PFSK-1 (cell line): Measurements from ENCODE around the gene FLT3.

Experiments
- FOXP2 ChIP-seq: optimal IDR thresholded peaks from 2 replicates; pipeline ENCODE3; 2011; ENCODE audit warnings: borderline replicate concordance, control low read depth, inconsistent platforms; ENCODE audit not compliant: insufficient read depth; ENCODE audit errors: extremely low read length, extremely low read depth
- POLR2AphosphoS5 ChIP-seq: IDR thresholded peaks from 2 replicates; pipeline ENCODE4 v1.6.1; 2012; ENCODE audit warnings: low read depth, mild to moderate bottlenecking, control low read depth, low read length, moderate library complexity
- REST ChIP-seq, 2 experiments: IDR thresholded peaks; 2 replicates each; pipeline versions ENCODE4 v1.6.1 to v1.8.0; 2011 to 2012; ENCODE audit warnings: low read depth in 2 of 2, low read length in 2 of 2, control low read depth in 1 of 2, inconsistent platforms in 1 of 2, mild to moderate bottlenecking in 1 of 2, moderate library complexity in 1 of 2; ENCODE audit not compliant: insufficient read depth in 1 of 2
- SIN3A ChIP-seq: IDR thresholded peaks from 2 replicates; pipeline ENCODE4 v1.6.1; 2012; ENCODE audit warnings: mild to moderate bottlenecking, low read length, moderate library complexity, borderline replicate concordance; ENCODE audit not compliant: insufficient read depth
- TAF1 ChIP-seq: IDR thresholded peaks from 2 replicates; pipeline ENCODE4 v1.6.1; 2012; ENCODE audit warnings: low read length, control low read depth, borderline replicate concordance; ENCODE audit not compliant: insufficient read depth

FLT3 gene

GRCh38 chr13:28046981-28047380, 53.4 kb downstream of the FLT3 start:
- TF ChIP-seq TAF1 (no peak), REST (IDR thresholded peaks at IDR 0.05; ENCODE audit: insufficient read depth in 1 of 2, low read depth in 2 of 2, low read length in 2 of 2) (no peak), FOXP2 (no peak), SIN3A (no peak), POLR2AphosphoS5 (no peak)

- TF ChIP-seq TAF1 (no peak), SIN3A (no peak), FOXP2 (no peak), POLR2AphosphoS5 (no peak), REST (IDR thresholded peaks at IDR 0.05; ENCODE audit: insufficient read depth in 1 of 2, low read depth in 2 of 2, low read length in 2 of 2) (no peak)
Observed at GRCh38 chr13:28045861-28046260, 54.5 kb downstream of the FLT3 start.

DNA sequence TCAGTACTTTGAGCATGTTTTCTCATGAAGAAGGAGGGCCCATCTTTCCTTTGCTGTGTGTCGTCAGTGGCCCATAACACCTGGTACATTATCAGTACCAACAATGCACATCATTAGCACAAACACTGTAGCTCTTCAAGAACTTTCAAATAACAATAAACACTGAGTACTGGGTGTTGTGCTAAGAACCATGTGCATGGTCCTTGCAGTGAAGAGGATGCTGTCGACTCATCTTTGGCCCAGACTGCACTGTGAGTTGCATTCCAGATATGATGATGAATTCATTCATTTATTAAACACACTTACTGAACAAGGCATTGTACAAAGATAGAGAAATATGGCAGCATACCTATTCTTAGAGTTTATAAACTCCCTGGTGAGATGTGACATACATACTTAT, 55.8 kb downstream of the FLT3 start:
- TF ChIP-seq REST (IDR thresholded peaks at IDR 0.05; ENCODE audit: insufficient read depth in 1 of 2, low read depth in 2 of 2, low read length in 2 of 2) (no peak), POLR2AphosphoS5 (no peak), SIN3A (no peak), FOXP2 (no peak), TAF1 (no peak)

- TF ChIP-seq REST (IDR thresholded peaks at IDR 0.05; ENCODE audit: insufficient read depth in 1 of 2, low read depth in 2 of 2, low read length in 2 of 2) (no peak), SIN3A (no peak), FOXP2 (no peak), POLR2AphosphoS5 (no peak), TAF1 (no peak)
Observed at GRCh38 chr13:28043224-28043623, 57.2 kb downstream of the FLT3 start.

DNA sequence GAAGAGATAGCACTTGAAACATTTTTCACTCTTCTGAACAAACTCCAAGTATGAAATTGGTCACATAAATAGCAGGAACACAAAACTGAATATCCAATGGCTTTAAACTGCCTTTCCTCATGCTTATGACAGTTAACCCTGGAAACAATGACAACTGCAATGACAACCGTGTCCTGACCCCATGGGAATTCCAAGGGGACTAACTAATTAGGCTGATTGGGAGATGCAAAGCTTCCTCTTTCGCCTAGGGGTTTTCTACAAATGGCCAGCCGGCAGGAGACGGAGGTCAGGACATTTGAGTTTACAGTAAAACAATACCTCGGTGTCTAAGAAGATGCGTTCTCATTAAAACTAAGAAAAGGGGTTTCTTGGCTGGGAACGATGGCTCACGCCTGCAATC, 58.9 kb downstream of the FLT3 start:
- TF ChIP-seq SIN3A (no peak), TAF1 (no peak), POLR2AphosphoS5 (no peak), REST (IDR thresholded peaks at IDR 0.05; ENCODE audit: insufficient read depth in 1 of 2, low read depth in 2 of 2, low read length in 2 of 2) (no peak), FOXP2 (no peak)
